GM12891 (cell line): ENCODE measurements around the gene ATP8A2.

Experiments used
- DNase-seq: peaks from one replicate; pipeline ENCODE4 v3.0.0; 2011; ENCODE audit warnings: low spot score; ENCODE audit not compliant: insufficient read length
- FAIRE-seq: peaks from 2 replicates; lab custom pipeline; 2011; peaks lifted over from hg19 to GRCh38; lab: Jason Lieb, UNC
- PAX5 ChIP-seq: IDR thresholded peaks from 2 replicates; pipeline ENCODE4 v1.6.1; 2011; ENCODE audit warnings: low read length, moderate library complexity, mild to moderate bottlenecking; ENCODE audit not compliant: insufficient read depth, severe bottlenecking
- POLR2A ChIP-seq: IDR thresholded peaks from 2 replicates; pipeline ENCODE4 v1.6.1; 2011; ENCODE audit warnings: low read depth, low read length, control low read depth
- POLR2AphosphoS5 ChIP-seq: IDR thresholded peaks from 2 replicates; pipeline ENCODE4 v1.6.1; 2011; ENCODE audit warnings: low read depth, low read length, control low read depth
- POU2F2 ChIP-seq: IDR thresholded peaks from 2 replicates; pipeline ENCODE4 v1.6.1; 2011; ENCODE audit warnings: low read depth, mild to moderate bottlenecking, control low read depth, low read length, moderate library complexity
- SPI1 ChIP-seq: IDR thresholded peaks from 2 replicates; pipeline ENCODE4 v1.6.1; 2011; ENCODE audit warnings: low read depth, low read length, control low read depth
- TAF1 ChIP-seq: IDR thresholded peaks from 2 replicates; pipeline ENCODE4 v1.6.1; 2011; ENCODE audit warnings: low read depth, low read length, control low read depth

Gene ATP8A2

GRCh38 chr13:25958986-25959385 lies 587.2 kb downstream of the ATP8A2 start:
- no peak for TF ChIP-seq POLR2A
- TF ChIP-seq TAF1: no peak
- TF ChIP-seq POLR2AphosphoS5: no peak
- TF ChIP-seq PAX5: no peak
- no peak for TF ChIP-seq SPI1
- TF ChIP-seq POU2F2: no peak
- no peak for FAIRE-seq
- DNase-seq: no peak

- FAIRE-seq (no peak), DNase-seq (no peak)
- TF ChIP-seq POLR2AphosphoS5 (no peak), SPI1 (no peak), POU2F2 (no peak), TAF1 (no peak), POLR2A (no peak), PAX5 (no peak)
Measured at GRCh38 chr13:25961294-25961693, 589.5 kb downstream of the ATP8A2 start.

GRCh38 chr13:25963674-25964073 lies 591.9 kb downstream of the ATP8A2 start:
- DNase-seq: no peak
- no peak for TF ChIP-seq POLR2A
- TF ChIP-seq POU2F2: no peak
- TF ChIP-seq TAF1: no peak
- no peak for TF ChIP-seq POLR2AphosphoS5
- no peak for TF ChIP-seq PAX5
- TF ChIP-seq SPI1: no peak
- FAIRE-seq: no peak

- FAIRE-seq (no peak), DNase-seq (no peak)
- TF ChIP-seq POLR2AphosphoS5 (no peak), POLR2A (no peak), PAX5 (no peak), POU2F2 (no peak), SPI1 (no peak), TAF1 (no peak)
Measured at GRCh38 chr13:25965596-25965995, 593.8 kb downstream of the ATP8A2 start.

GRCh38 chr13:25966086-25966485 lies 594.3 kb downstream of the ATP8A2 start:
- TF ChIP-seq TAF1 (no peak), POLR2AphosphoS5 (no peak), SPI1 (no peak)
- FAIRE-seq (no peak), DNase-seq (no peak)

GRCh38 chr13:25967144-25967543 lies 595.4 kb downstream of the ATP8A2 start:
- FAIRE-seq (no peak), DNase-seq (no peak)
- TF ChIP-seq TAF1 (no peak), POU2F2 (no peak), POLR2A (no peak), PAX5 (no peak), SPI1 (no peak), POLR2AphosphoS5 (no peak)

- TF ChIP-seq SPI1 (no peak), POLR2AphosphoS5 (no peak), POU2F2 (no peak), TAF1 (no peak), PAX5 (no peak), POLR2A (no peak)
- DNase-seq (no peak), FAIRE-seq (no peak)
Measured at GRCh38 chr13:25971047-25971446, 599.3 kb downstream of the ATP8A2 start.

- TF ChIP-seq POLR2AphosphoS5: no peak
- DNase-seq (no peak), FAIRE-seq (no peak)
Measured at GRCh38 chr13:25971459-25972145, 599.8 kb downstream of the ATP8A2 start.

GRCh38 chr13:25973085-25973484 lies 601.3 kb downstream of the ATP8A2 start:
- DNase-seq: no peak
- TF ChIP-seq TAF1 (no peak), POLR2AphosphoS5 (no peak), PAX5 (no peak), POLR2A (no peak), POU2F2 (no peak), SPI1 (no peak)
- no peak for FAIRE-seq

GRCh38 chr13:25973576-25973975 lies 601.8 kb downstream of the ATP8A2 start:
- TF ChIP-seq PAX5: no peak
- TF ChIP-seq POLR2A: no peak
- no peak for TF ChIP-seq POLR2AphosphoS5
- TF ChIP-seq TAF1: no peak
- TF ChIP-seq SPI1: no peak

GRCh38 chr13:25977216-25977615 lies 605.4 kb downstream of the ATP8A2 start:
- no peak for DNase-seq
- FAIRE-seq: no peak

More at GRCh38 chr13:25973576-25973975, 601.8 kb downstream of the ATP8A2 start:
- no peak for FAIRE-seq
- no peak for DNase-seq

More at GRCh38 chr13:25977216-25977615, 605.4 kb downstream of the ATP8A2 start:
- TF ChIP-seq POLR2A: no peak
- TF ChIP-seq TAF1: no peak
- no peak for TF ChIP-seq POU2F2
- no peak for TF ChIP-seq SPI1
